ENCODE data around the gene HIVEP2.

GRCh38 chr6:142880201-142880600 lies 64.8 kb downstream of the HIVEP2 start:
- TF ChIP-seq CTCF (conservative IDR thresholded peaks at IDR 0.05 in 1 of 2, IDR thresholded peaks at IDR 0.05 in 1 of 2; ENCODE audit: low read depth in 1 of 2, low read length in 2 of 2): no peak
- TF ChIP-seq EZH2 (IDR thresholded peaks at IDR 0.05; ENCODE audit: low read length, missing control alignments): no peak

All from fibroblast of lung (primary cell).